A549 (cell line): Measurements from ENCODE around the gene WDR75. TPM values are rescaled to one million over a fixed set of nuclear protein-coding genes. Genes with fewer than 3 reads are reported as not detected.

Experiments used
- ATAC-seq, 2 experiments: fragments of 200-7000 bp in 1 of 2; fragments of >200 bp in 1 of 2; cut with Nextera tagmentation in 1 of 2; cut with Tn5 transposase in 1 of 2; 3 replicates each; pipeline versions ENCODE4 v1.8.0 to v1.9.1; 2018 to 2020; ENCODE audit warnings: mild to moderate bottlenecking in 1 of 2, moderate library complexity in 1 of 2
- CTCF ChIA-PET: fragments of 300-600 bp; sonication (Branson Sonifier 250); formaldehyde crosslinking; extraction: SDS; loops from one replicate; lab custom pipeline; 2021; ENCODE audit warnings: antibody characterized with exemption, inconsistent platforms; lab: Yijun Ruan, JAX
- POLR2A ChIA-PET: fragments of 350-600 bp; formaldehyde crosslinking; extraction: SDS; loops from one replicate; lab custom pipeline; 2021; ENCODE audit warnings: antibody characterized with exemption, inconsistent platforms; lab: Yijun Ruan, JAX
- DNase-seq, 2 experiments: peaks; one replicate each; pipeline versions ENCODE4 v3.0.0 to v3.0.0-alpha.2; 2011 to 2016; ENCODE audit warnings: low read depth in 1 of 2, low spot score in 1 of 2
- FAIRE-seq: peaks from 2 replicates; lab custom pipeline; 2011; peaks lifted over from hg19 to GRCh38; lab: Jason Lieb, UNC
- H3K27ac ChIP-seq, 2 experiments: fragments of >200 bp; sonication (Bioruptor Twin); formaldehyde crosslinking; 3 replicates each; pipeline ENCODE4 v1.5.1; 2016 to 2017
- H3K4me1 ChIP-seq: fragments of >200 bp; sonication (Bioruptor Twin); formaldehyde crosslinking; 3 replicates; pipeline ENCODE4 v1.6.1; 2016
- H3K4me2 ChIP-seq: fragments of >200 bp; sonication (Bioruptor Twin); formaldehyde crosslinking; 3 replicates; pipeline ENCODE4 v1.6.1; 2016
- H3K4me3 ChIP-seq: fragments of >200 bp; sonication (Bioruptor Twin); formaldehyde crosslinking; 3 replicates; pipeline ENCODE4 v1.5.1; 2016
- H3K9me3 ChIP-seq: fragments of >200 bp; sonication (Bioruptor Twin); formaldehyde crosslinking; 3 replicates; pipeline ENCODE4 v1.6.1; 2016
- BHLHE40 ChIP-seq: IDR thresholded peaks from 2 replicates; pipeline ENCODE4 v1.6.1; 2012; ENCODE audit warnings: low read depth, low read length, inconsistent platforms
- CBX8 ChIP-seq: fragments of 200-600 bp; sonication (generic); IDR thresholded peaks from 2 replicates; pipeline ENCODE4 v1.6.1; 2016
- FOSL2 ChIP-seq, 2 experiments: fragments of 450-650 bp in 1 of 2; fragments of >200 bp in 1 of 2; sonication (Bioruptor Twin) in 1 of 2; formaldehyde crosslinking; IDR thresholded peaks; 2 replicates each; pipeline versions ENCODE4 v1.5.0 to v1.6.1; 2016 to 2020; ENCODE audit warnings: mild to moderate bottlenecking in 1 of 2, moderate library complexity in 1 of 2
- FOXS1 ChIP-seq: fragments of 250-450 bp; sonication (Bioruptor Pico); IDR thresholded peaks from 2 replicates; pipeline ENCODE4 v1.5.0; 2020; ENCODE audit warnings: mild to moderate bottlenecking, moderate library complexity
- KDM1A ChIP-seq: fragments of 200-600 bp; sonication (generic); IDR thresholded peaks from 2 replicates; pipeline ENCODE4 v1.6.1; 2016; ENCODE audit warnings: low read depth, mild to moderate bottlenecking
- MAFK ChIP-seq: fragments of 450-650 bp; IDR thresholded peaks from 2 replicates; pipeline ENCODE4 v1.6.1; 2014; ENCODE audit not compliant: partially characterized antibody
- MAZ ChIP-seq: fragments of 150-350 bp; IDR thresholded peaks from 2 replicates; pipeline ENCODE4 v1.6.1; 2014; ENCODE audit warnings: antibody characterized with exemption, low read depth, low read length, borderline replicate concordance
- MYC ChIP-seq: IDR thresholded peaks from 2 replicates; pipeline ENCODE4 v1.6.1; 2012; ENCODE audit warnings: mild to moderate bottlenecking, inconsistent platforms, low read length, improper control_type of control experiment, borderline replicate concordance
- NPAS2 ChIP-seq: fragments of 250-450 bp; sonication (Bioruptor Pico); IDR thresholded peaks from 2 replicates; pipeline ENCODE4 v1.8.0; 2022; ENCODE audit warnings: mild to moderate bottlenecking, moderate library complexity, borderline replicate concordance
- PHF8 ChIP-seq: fragments of 200-600 bp; sonication (generic); IDR thresholded peaks from 2 replicates; pipeline ENCODE4 v1.6.1; 2016; ENCODE audit warnings: low read depth, mild to moderate bottlenecking, antibody characterized with exemption, moderate library complexity, borderline replicate concordance
- POLR2AphosphoS2 ChIP-seq: conservative IDR thresholded peaks from 2 replicates; pipeline ENCODE4 v1.6.1; 2012; ENCODE audit warnings: low read length, improper control_type of control experiment, inconsistent platforms
- RAD21 ChIP-seq, 2 experiments: fragments of >200 bp in 1 of 2; sonication (Bioruptor Twin) in 1 of 2; formaldehyde crosslinking in 1 of 2; IDR thresholded peaks in 1 of 2; conservative IDR thresholded peaks in 1 of 2; 2 replicates in 1 of 2; 3 replicates in 1 of 2; pipeline ENCODE4 v1.6.1; 2012 to 2018; ENCODE audit warnings: inconsistent platforms in 1 of 2
- RARB ChIP-seq: fragments of 250-450 bp; sonication (Bioruptor Pico); IDR thresholded peaks from 2 replicates; pipeline ENCODE4 v1.8.0; 2021; ENCODE audit warnings: mild to moderate bottlenecking, moderate library complexity
- ZFP36 ChIP-seq: fragments of 450-650 bp; IDR thresholded peaks from 2 replicates; pipeline ENCODE4 v1.6.1; 2014; ENCODE audit warnings: borderline replicate concordance; ENCODE audit not compliant: partially characterized antibody
- ZNF302 ChIP-seq: fragments of 250-450 bp; sonication (Bioruptor Pico); IDR thresholded peaks from 2 replicates; pipeline ENCODE4 v1.9.0; 2021; ENCODE audit warnings: inconsistent platforms, mild to moderate bottlenecking, moderate library complexity
- WGBS: methylation state at CpG from one replicate; pipeline ENCODE4 v1.1.6; 2017; ENCODE audit errors: missing lambda C conversion rate; 5-methylcytosine and 5-hydroxymethylcytosine counted together
- polyA plus RNA-seq, 4 experiments: library from polyadenylated mRNA; depleted of rRNA in 3 of 4; stranded (reverse); fragments of >200 nt; fragmentation: RNase III in 1 of 4; extraction: RNeasy Plus Mini Kit Qiagen cat#74134 plus additional on column Dnase treatment in 1 of 4; gene quantifications; 2 replicates in 3 of 4; 3 replicates in 1 of 4; pipeline ENCODE4 v1.2.3, GENCODE V29; 2011 to 2017
- TF ChIP-seq, protein P1 (sequence below): IDR thresholded peaks from 2 replicates; pipeline ENCODE4 v1.6.1; 2012; ENCODE audit warnings: low read depth, borderline replicate concordance
- TF ChIP-seq, protein P2 (sequence below): IDR thresholded peaks from 2 replicates; pipeline ENCODE4 v1.6.1; 2012
- TF ChIP-seq, protein P3 (sequence below): fragments of 200-600 bp; sonication (generic); IDR thresholded peaks from 2 replicates; pipeline ENCODE4 v1.6.1; 2016; ENCODE audit warnings: antibody characterized with exemption, mild to moderate bottlenecking, moderate library complexity
- TF ChIP-seq, protein P4 (sequence below): IDR thresholded peaks from 2 replicates; pipeline ENCODE4 v1.6.1; 2012

The WDR75 gene
- polyA plus RNA-seq, 2 of the 4 experiments (the other 2 are of a cell fraction) = 65.5 to 122 TPM

DNA sequence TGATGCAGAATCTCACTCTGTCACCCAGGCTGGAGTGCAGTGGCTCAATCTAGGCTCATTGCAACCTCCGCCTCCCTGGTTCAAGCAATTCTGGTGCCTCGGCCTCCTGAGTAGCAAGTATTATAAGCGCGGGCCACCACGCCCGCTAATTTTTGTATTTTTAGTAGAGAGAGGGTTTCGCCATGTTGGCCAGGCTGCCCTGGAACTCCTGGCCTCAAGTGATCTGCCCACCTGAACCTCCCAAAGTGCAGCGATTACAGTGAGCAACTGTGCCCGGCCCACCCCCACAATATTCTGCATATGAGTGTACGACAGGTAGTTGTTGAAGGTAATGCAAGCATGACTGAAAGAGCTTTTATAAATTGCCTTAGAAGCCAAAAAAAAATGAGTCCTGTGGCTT is 1.2 kb downstream of the WDR75 start:
- H3K4me2 ChIP-seq = peak overlapping the region; percentile 87
- ChIA-PET POLR2A (interaction anchor here (1.2 kb wide), 1 partner anchor 138 kb away, joined by 4 read pairs; the partner anchor contains the start of gene SLC40A1), CTCF (interaction anchor here (0.9 kb wide), 1 partner anchor 321 kb away, joined by 3 read pairs; no protein-coding TSS in a partner anchor)
- no peak for DNase-seq
- no peak for FAIRE-seq
- 84% methylated on average over 10 of the region's 10 CpGs for WGBS
- H3K4me1 ChIP-seq = peaks cover 26% of the 10 kb centered on the region
- peak overlapping the region; percentile 83 to 97; a peak in 3 of 6 replicates for H3K27ac ChIP-seq
- TF ChIP-seq ZNF302 (CRISPR knock-in tag) = no peak
- TF ChIP-seq, protein P1, sequence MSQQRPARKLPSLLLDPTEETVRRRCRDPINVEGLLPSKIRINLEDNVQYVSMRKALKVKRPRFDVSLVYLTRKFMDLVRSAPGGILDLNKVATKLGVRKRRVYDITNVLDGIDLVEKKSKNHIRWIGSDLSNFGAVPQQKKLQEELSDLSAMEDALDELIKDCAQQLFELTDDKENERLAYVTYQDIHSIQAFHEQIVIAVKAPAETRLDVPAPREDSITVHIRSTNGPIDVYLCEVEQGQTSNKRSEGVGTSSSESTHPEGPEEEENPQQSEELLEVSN = no peak
- TF ChIP-seq, protein P2, sequence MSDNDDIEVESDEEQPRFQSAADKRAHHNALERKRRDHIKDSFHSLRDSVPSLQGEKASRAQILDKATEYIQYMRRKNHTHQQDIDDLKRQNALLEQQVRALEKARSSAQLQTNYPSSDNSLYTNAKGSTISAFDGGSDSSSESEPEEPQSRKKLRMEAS = no peak
- no peak for TF ChIP-seq POLR2AphosphoS2
- no peak for TF ChIP-seq RARB (CRISPR knock-in tag)
- no peak for TF ChIP-seq BHLHE40
- no peak for TF ChIP-seq KDM1A
- no peak for TF ChIP-seq MAZ
- no peak for TF ChIP-seq CBX8
- no peak for TF ChIP-seq ZFP36
- no peak for TF ChIP-seq PHF8
- TF ChIP-seq MAFK = no peak
- no peak for TF ChIP-seq FOXS1 (CRISPR knock-in tag)
- TF ChIP-seq MYC = no peak
- TF ChIP-seq, protein P3, sequence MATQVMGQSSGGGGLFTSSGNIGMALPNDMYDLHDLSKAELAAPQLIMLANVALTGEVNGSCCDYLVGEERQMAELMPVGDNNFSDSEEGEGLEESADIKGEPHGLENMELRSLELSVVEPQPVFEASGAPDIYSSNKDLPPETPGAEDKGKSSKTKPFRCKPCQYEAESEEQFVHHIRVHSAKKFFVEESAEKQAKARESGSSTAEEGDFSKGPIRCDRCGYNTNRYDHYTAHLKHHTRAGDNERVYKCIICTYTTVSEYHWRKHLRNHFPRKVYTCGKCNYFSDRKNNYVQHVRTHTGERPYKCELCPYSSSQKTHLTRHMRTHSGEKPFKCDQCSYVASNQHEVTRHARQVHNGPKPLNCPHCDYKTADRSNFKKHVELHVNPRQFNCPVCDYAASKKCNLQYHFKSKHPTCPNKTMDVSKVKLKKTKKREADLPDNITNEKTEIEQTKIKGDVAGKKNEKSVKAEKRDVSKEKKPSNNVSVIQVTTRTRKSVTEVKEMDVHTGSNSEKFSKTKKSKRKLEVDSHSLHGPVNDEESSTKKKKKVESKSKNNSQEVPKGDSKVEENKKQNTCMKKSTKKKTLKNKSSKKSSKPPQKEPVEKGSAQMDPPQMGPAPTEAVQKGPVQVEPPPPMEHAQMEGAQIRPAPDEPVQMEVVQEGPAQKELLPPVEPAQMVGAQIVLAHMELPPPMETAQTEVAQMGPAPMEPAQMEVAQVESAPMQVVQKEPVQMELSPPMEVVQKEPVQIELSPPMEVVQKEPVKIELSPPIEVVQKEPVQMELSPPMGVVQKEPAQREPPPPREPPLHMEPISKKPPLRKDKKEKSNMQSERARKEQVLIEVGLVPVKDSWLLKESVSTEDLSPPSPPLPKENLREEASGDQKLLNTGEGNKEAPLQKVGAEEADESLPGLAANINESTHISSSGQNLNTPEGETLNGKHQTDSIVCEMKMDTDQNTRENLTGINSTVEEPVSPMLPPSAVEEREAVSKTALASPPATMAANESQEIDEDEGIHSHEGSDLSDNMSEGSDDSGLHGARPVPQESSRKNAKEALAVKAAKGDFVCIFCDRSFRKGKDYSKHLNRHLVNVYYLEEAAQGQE = no peak
- TF ChIP-seq, protein P4, sequence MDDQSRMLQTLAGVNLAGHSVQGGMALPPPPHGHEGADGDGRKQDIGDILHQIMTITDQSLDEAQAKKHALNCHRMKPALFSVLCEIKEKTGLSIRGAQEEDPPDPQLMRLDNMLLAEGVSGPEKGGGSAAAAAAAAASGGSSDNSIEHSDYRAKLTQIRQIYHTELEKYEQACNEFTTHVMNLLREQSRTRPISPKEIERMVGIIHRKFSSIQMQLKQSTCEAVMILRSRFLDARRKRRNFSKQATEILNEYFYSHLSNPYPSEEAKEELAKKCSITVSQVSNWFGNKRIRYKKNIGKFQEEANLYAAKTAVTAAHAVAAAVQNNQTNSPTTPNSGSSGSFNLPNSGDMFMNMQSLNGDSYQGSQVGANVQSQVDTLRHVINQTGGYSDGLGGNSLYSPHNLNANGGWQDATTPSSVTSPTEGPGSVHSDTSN = no peak
- no peak for TF ChIP-seq RAD21 (conservative IDR thresholded peaks at IDR 0.05 in 1 of 2, IDR thresholded peaks at IDR 0.05 in 1 of 2)
- TF ChIP-seq FOSL2 (IDR thresholded peaks at IDR 0.05) = no peak
- no peak for TF ChIP-seq FOSL2 (CRISPR knock-in tag; IDR thresholded peaks at IDR 0.05)
- H3K4me3 ChIP-seq = peak overlapping the region; percentile 70
- no peaks in the 10 kb centered on the region for H3K9me3 ChIP-seq
- no peak for ATAC-seq

DNA sequence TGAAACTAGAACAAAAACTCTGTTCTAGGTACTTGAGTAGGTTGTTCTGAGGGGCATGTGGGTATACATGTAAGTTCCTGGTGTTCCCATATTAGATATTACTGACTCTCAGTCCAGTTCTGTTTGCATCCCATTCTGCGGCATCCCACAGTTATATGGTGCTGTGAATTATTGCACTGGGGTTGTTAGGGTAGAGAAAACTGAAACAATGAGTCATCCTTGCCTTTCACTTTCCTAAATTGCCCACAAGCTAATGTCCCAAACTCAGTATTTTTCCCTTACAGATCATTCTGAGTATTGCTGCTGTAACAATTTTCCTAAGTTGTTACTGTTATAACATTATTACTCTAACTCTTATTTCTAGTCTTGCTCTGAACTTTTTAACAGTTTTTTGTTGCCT is 3.0 kb downstream of the WDR75 start:
- POLR2A ChIA-PET = no interaction called here
- no peak for TF ChIP-seq NPAS2 (CRISPR knock-in tag)
- TF ChIP-seq FOSL2 (IDR thresholded peaks at IDR 0.05) = no peak
- peak; percentile 36; the same call in 1 of the 2 replicates for TF ChIP-seq FOSL2 (CRISPR knock-in tag; IDR thresholded peaks at IDR 0.05)
- WGBS = 88% methylated on average over 1 of the region's 1 CpG

More for the DNA sequence above, 3.0 kb downstream of the WDR75 start:
- CTCF ChIA-PET = no interaction called here
- FAIRE-seq (no peak), DNase-seq (no peak), ATAC-seq (no peak)
- Histone ChIP-seq H3K4me1 (peaks cover 26% of the 10 kb centered on the region), H3K4me2 (no peak overlapping the region), H3K27ac (no peak overlapping the region), H3K4me3 (no peak overlapping the region), H3K9me3 (no peaks in the 10 kb centered on the region)
